WTC11 (cell line): ENCODE measurements around the gene ACTMAP. TPM values are rescaled to one million over a fixed set of nuclear protein-coding genes. Genes with fewer than 3 reads are reported as not detected.

Source experiments
- ATAC-seq: fragments of 200-7000 bp; cut with Tn5 transposase; 2 replicates; pipeline ENCODE4 v1.10.0; 2021; ENCODE audit warnings: mild to moderate bottlenecking, moderate library complexity
- CTCF ChIA-PET: fragments of 300-600 bp; sonication (Branson Sonifier 250); formaldehyde crosslinking; loops from one replicate; lab custom pipeline; 2021; ENCODE audit warnings: antibody characterized with exemption; lab: Charles Lee
- POLR2A ChIA-PET: fragments of 350-600 bp; sonication (Branson Sonifier 250); formaldehyde crosslinking; loops from one replicate; lab custom pipeline; 2021; ENCODE audit warnings: antibody characterized with exemption; lab: Charles Lee
- DNase-seq: peaks from one replicate; pipeline ENCODE4 v3.0.0; 2021; ENCODE audit warnings: low spot score
- H3K27ac Mint-ChIP-seq: 2 replicates; pipeline ENCODE4 v1.8.0; 2021; ENCODE audit warnings: mixed read lengths
- H3K27me3 Mint-ChIP-seq: 2 replicates; pipeline ENCODE4 v1.8.0; 2021; ENCODE audit warnings: low read depth, mild to moderate bottlenecking, moderate library complexity, mixed read lengths
- H3K36me3 Mint-ChIP-seq: 2 replicates; pipeline ENCODE4 v1.8.0; 2021; ENCODE audit warnings: mixed read lengths
- H3K4me1 Mint-ChIP-seq: 2 replicates; pipeline ENCODE4 v1.8.0; 2022; ENCODE audit warnings: mixed read lengths
- H3K4me3 Mint-ChIP-seq: 2 replicates; pipeline ENCODE4 v1.8.0; 2021; ENCODE audit warnings: mild to moderate bottlenecking, moderate library complexity, mixed read lengths
- H3K9me3 Mint-ChIP-seq: 2 replicates; pipeline ENCODE4 v1.8.0; 2021; ENCODE audit warnings: mixed read lengths
- EMX1 ChIP-seq: fragments of 250-450 bp; sonication (Bioruptor Pico); IDR thresholded peaks from 2 replicates; pipeline ENCODE4 v1.8.0; 2021; ENCODE audit warnings: mild to moderate bottlenecking
- ESRRA ChIP-seq: sonication (generic); formaldehyde crosslinking; IDR thresholded peaks from 2 replicates; pipeline ENCODE4 v1.8.1; 2022; ENCODE audit warnings: mild to moderate bottlenecking, missing genetic modification reagents, borderline replicate concordance
- FOXK1 ChIP-seq: sonication (generic); formaldehyde crosslinking; IDR thresholded peaks from 2 replicates; pipeline ENCODE4 v1.8.0; 2022; ENCODE audit warnings: mild to moderate bottlenecking, moderate library complexity, missing genetic modification reagents
- FOXP1 ChIP-seq: sonication (generic); formaldehyde crosslinking; IDR thresholded peaks from 2 replicates; pipeline ENCODE4 v1.8.0; 2022; ENCODE audit warnings: missing genetic modification reagents, mild to moderate bottlenecking, moderate library complexity, borderline replicate concordance
- JAZF1 ChIP-seq: fragments of 250-450 bp; sonication (Bioruptor Pico); IDR thresholded peaks from 2 replicates; pipeline ENCODE4 v1.9.0; 2021; ENCODE audit warnings: moderate library complexity, mild to moderate bottlenecking, inconsistent platforms
- NFYB ChIP-seq: sonication (generic); formaldehyde crosslinking; conservative IDR thresholded peaks from 2 replicates; pipeline ENCODE4 v1.8.0; 2022; ENCODE audit warnings: low read depth, missing genetic modification reagents
- NR1H2 ChIP-seq: sonication (generic); formaldehyde crosslinking; IDR thresholded peaks from 2 replicates; pipeline ENCODE4 v1.9.0; 2021; ENCODE audit warnings: mild to moderate bottlenecking, moderate library complexity, missing genetic modification reagents
- TP53 ChIP-seq: sonication (generic); formaldehyde crosslinking; IDR thresholded peaks from 2 replicates; pipeline ENCODE4 v1.8.1; 2023; ENCODE audit warnings: mild to moderate bottlenecking, missing genetic modification reagents
- ZBTB21 ChIP-seq: sonication (generic); formaldehyde crosslinking; IDR thresholded peaks from 2 replicates; pipeline ENCODE4 v1.8.1; 2023; ENCODE audit warnings: mild to moderate bottlenecking, missing genetic modification reagents, borderline replicate concordance
- ZNF121 ChIP-seq: sonication (generic); formaldehyde crosslinking; IDR thresholded peaks from 2 replicates; pipeline ENCODE4 v1.8.0; 2023; ENCODE audit warnings: missing genetic modification reagents
- ZNF317 ChIP-seq: sonication (generic); formaldehyde crosslinking; IDR thresholded peaks from 2 replicates; pipeline ENCODE4 v1.8.1; 2023; ENCODE audit warnings: low read depth, mild to moderate bottlenecking, moderate library complexity, missing genetic modification reagents, borderline replicate concordance
- total RNA-seq: library from RNA; stranded (reverse); gene quantifications from 3 replicates; pipeline ENCODE4 v1.2.3, GENCODE V29; 2021
- TF ChIP-seq, protein P1 (sequence below): sonication (generic); formaldehyde crosslinking; conservative IDR thresholded peaks from 2 replicates; pipeline ENCODE4 v1.8.1; 2022; ENCODE audit warnings: mild to moderate bottlenecking, missing genetic modification reagents
- TF ChIP-seq, protein P2 (sequence below): sonication (generic); formaldehyde crosslinking; IDR thresholded peaks from 2 replicates; pipeline ENCODE4 v1.8.1; 2022; ENCODE audit warnings: low read depth, missing genetic modification reagents, borderline replicate concordance
- TF ChIP-seq, protein P3 (sequence below): sonication (generic); formaldehyde crosslinking; IDR thresholded peaks from 2 replicates; pipeline ENCODE4 v1.8.0; 2022; ENCODE audit warnings: mild to moderate bottlenecking, missing genetic modification reagents
- TF ChIP-seq, protein P4 (sequence below): fragments of 250-450 bp; sonication (Bioruptor Pico); IDR thresholded peaks from 2 replicates; pipeline ENCODE4 v1.9.0; 2021; ENCODE audit warnings: mild to moderate bottlenecking
- TF ChIP-seq, protein P5 (sequence below): sonication (generic); formaldehyde crosslinking; conservative IDR thresholded peaks from 2 replicates; pipeline ENCODE4 v1.8.1; 2023; ENCODE audit warnings: mild to moderate bottlenecking, low read depth, missing genetic modification reagents, moderate library complexity
- TF ChIP-seq, protein P6 (sequence below): sonication (generic); formaldehyde crosslinking; IDR thresholded peaks from 2 replicates; pipeline ENCODE4 v1.8.0; 2022; ENCODE audit warnings: mild to moderate bottlenecking, missing genetic modification reagents
- TF ChIP-seq, protein P7 (sequence below): sonication (generic); formaldehyde crosslinking; IDR thresholded peaks from 2 replicates; pipeline ENCODE4 v1.8.0; 2022; ENCODE audit warnings: mild to moderate bottlenecking, missing genetic modification reagents

ACTMAP gene
- total RNA-seq, 1 experiment from 2014 or later: 29.6 TPM

DNA sequence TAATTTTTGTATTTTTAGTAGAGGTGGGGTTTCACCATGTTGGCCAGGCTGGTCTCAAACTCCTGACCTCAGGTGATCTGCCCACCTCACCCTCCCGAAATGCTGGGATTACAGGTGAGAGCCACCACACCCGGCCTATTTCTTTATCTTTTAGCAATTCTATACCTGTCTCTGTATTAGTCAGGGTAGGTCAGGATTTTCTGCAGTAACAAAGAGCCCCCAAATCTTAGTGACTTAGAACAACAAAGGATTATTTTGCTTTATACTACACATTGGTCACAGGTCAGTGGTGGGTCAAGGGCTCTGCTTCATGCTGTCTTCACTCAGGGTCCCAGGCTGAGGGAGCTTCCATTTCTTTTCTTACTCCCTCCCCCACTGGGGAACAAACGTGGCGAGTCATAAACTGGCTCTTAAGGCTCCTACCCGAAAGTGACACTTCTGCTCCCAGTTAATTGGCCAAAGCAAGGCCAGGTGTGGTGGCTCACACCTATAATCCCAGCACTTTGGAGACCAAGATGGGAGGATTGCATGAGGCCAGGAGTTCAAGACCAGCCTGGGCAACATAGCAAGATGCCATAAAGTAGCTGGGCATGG, 26.5 kb downstream of the ACTMAP start (continued):
- TF ChIP-seq, protein P1, sequence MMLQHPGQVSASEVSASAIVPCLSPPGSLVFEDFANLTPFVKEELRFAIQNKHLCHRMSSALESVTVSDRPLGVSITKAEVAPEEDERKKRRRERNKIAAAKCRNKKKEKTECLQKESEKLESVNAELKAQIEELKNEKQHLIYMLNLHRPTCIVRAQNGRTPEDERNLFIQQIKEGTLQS (CRISPR knock-in tag): no peak
- TF ChIP-seq ZBTB21 (CRISPR knock-in tag): no peak
- no peak for TF ChIP-seq JAZF1
- TF ChIP-seq, all 79 proteins: peak for 0

DNA sequence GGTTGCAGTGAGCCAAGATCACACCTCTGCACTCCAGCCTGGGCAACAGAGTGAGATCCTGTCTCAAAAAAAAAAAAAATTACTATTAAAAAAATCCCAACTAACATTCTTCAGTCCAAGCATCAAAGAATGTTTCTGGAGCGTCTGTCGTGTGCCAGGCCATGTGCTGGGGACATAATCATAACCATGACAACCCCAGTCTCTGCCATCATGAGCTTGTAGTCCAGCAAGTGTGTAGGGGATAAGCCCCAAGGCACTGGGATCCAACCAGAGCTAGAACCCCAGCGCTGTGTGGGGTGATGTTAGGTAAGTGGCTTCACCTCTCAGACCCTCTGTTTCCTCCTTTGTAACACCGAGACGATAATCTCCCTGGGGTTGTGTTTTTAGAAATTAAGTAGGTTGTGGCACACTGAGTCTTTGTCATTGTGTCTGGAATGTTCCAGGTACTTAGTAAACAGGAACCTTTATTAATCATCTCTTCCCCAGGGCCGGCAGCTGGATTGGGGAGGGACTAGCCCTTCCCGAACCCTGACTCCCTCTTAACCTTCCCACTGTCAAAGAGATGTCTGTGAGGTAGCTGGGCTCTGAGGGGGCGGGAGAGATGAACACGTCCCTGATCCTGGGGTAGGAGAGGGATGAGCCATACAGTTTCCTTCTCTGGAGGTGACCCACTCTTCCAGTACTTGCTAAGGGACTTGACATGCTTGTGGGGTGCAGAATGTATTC, 28.2 kb downstream of the ACTMAP start:
- CTCF ChIA-PET: interaction anchor here (0.7 to 2.1 kb wide), 5 partner anchors 20 to 540 kb away, joined by 3 to 9 read pairs (median 3); no protein-coding TSS in a partner anchor
- Mint-ChIP-seq H3K4me1 (peaks cover 22% of the 10 kb centered on the region), H3K27me3 (no peaks in the 10 kb centered on the region), H3K27ac (no peak overlapping the region), H3K9me3 (peaks cover 4% of the 10 kb centered on the region; the same call in 1 of the 2 replicates), H3K4me3 (no peak overlapping the region)
- no peak for DNase-seq
- TF ChIP-seq, protein P2, sequence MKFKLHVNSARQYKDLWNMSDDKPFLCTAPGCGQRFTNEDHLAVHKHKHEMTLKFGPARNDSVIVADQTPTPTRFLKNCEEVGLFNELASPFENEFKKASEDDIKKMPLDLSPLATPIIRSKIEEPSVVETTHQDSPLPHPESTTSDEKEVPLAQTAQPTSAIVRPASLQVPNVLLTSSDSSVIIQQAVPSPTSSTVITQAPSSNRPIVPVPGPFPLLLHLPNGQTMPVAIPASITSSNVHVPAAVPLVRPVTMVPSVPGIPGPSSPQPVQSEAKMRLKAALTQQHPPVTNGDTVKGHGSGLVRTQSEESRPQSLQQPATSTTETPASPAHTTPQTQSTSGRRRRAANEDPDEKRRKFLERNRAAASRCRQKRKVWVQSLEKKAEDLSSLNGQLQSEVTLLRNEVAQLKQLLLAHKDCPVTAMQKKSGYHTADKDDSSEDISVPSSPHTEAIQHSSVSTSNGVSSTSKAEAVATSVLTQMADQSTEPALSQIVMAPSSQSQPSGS (CRISPR knock-in tag): no peak
- TF ChIP-seq FOXK1 (CRISPR knock-in tag) (no peak), ESRRA (no peak), NFYB (CRISPR knock-in tag) (no peak), NR1H2 (CRISPR knock-in tag) (no peak), ZNF317 (CRISPR knock-in tag) (no peak), ZBTB21 (CRISPR knock-in tag) (no peak), EMX1 (CRISPR knock-in tag) (no peak), ZNF121 (CRISPR knock-in tag) (no peak), FOXP1 (CRISPR knock-in tag) (no peak), TP53 (CRISPR knock-in tag) (no peak)
- TF ChIP-seq, protein P3, sequence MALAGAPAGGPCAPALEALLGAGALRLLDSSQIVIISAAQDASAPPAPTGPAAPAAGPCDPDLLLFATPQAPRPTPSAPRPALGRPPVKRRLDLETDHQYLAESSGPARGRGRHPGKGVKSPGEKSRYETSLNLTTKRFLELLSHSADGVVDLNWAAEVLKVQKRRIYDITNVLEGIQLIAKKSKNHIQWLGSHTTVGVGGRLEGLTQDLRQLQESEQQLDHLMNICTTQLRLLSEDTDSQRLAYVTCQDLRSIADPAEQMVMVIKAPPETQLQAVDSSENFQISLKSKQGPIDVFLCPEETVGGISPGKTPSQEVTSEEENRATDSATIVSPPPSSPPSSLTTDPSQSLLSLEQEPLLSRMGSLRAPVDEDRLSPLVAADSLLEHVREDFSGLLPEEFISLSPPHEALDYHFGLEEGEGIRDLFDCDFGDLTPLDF: no peak
- TF ChIP-seq, protein P4, sequence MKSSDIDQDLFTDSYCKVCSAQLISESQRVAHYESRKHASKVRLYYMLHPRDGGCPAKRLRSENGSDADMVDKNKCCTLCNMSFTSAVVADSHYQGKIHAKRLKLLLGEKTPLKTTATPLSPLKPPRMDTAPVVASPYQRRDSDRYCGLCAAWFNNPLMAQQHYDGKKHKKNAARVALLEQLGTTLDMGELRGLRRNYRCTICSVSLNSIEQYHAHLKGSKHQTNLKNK (CRISPR knock-in tag): no peak
- TF ChIP-seq, protein P5, sequence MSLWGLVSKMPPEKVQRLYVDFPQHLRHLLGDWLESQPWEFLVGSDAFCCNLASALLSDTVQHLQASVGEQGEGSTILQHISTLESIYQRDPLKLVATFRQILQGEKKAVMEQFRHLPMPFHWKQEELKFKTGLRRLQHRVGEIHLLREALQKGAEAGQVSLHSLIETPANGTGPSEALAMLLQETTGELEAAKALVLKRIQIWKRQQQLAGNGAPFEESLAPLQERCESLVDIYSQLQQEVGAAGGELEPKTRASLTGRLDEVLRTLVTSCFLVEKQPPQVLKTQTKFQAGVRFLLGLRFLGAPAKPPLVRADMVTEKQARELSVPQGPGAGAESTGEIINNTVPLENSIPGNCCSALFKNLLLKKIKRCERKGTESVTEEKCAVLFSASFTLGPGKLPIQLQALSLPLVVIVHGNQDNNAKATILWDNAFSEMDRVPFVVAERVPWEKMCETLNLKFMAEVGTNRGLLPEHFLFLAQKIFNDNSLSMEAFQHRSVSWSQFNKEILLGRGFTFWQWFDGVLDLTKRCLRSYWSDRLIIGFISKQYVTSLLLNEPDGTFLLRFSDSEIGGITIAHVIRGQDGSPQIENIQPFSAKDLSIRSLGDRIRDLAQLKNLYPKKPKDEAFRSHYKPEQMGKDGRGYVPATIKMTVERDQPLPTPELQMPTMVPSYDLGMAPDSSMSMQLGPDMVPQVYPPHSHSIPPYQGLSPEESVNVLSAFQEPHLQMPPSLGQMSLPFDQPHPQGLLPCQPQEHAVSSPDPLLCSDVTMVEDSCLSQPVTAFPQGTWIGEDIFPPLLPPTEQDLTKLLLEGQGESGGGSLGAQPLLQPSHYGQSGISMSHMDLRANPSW (CRISPR knock-in tag): no peak
- TF ChIP-seq, protein P6, sequence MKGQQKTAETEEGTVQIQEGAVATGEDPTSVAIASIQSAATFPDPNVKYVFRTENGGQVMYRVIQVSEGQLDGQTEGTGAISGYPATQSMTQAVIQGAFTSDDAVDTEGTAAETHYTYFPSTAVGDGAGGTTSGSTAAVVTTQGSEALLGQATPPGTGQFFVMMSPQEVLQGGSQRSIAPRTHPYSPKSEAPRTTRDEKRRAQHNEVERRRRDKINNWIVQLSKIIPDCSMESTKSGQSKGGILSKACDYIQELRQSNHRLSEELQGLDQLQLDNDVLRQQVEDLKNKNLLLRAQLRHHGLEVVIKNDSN: no peak
- TF ChIP-seq, protein P7, sequence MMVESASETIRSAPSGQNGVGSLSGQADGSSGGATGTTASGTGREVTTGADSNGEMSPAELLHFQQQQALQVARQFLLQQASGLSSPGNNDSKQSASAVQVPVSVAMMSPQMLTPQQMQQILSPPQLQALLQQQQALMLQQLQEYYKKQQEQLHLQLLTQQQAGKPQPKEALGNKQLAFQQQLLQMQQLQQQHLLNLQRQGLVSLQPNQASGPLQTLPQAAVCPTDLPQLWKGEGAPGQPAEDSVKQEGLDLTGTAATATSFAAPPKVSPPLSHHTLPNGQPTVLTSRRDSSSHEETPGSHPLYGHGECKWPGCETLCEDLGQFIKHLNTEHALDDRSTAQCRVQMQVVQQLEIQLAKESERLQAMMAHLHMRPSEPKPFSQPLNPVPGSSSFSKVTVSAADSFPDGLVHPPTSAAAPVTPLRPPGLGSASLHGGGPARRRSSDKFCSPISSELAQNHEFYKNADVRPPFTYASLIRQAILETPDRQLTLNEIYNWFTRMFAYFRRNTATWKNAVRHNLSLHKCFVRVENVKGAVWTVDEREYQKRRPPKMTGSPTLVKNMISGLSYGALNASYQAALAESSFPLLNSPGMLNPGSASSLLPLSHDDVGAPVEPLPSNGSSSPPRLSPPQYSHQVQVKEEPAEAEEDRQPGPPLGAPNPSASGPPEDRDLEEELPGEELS (CRISPR knock-in tag): no peak
- TF ChIP-seq, all 79 proteins: peak for 0
- peaks cover 32% of the 10 kb centered on the region for H3K36me3 Mint-ChIP-seq
- POLR2A ChIA-PET: interaction anchor here (0.7 to 1.2 kb wide), 2 partner anchors 56 to 1744 kb away, joined by 3 to 5 read pairs; partner anchors contain the start of gene RAB4B
- no peak for ATAC-seq
